GM12864 (cell line): ENCODE results near the gene COPA.

Experiments
- DNase-seq: peaks from one replicate; pipeline ENCODE4 v3.0.0-alpha.2; 2011; ENCODE audit warnings: low read depth
- H3K4me3 ChIP-seq: 2 replicates; pipeline ENCODE4 v1.5.1; 2011; ENCODE audit warnings: mild to moderate bottlenecking, low read depth, low read length, control low read depth
- TF ChIP-seq, protein P1 (sequence below): IDR thresholded peaks from 2 replicates; pipeline ENCODE4 v1.5.1; 2011; ENCODE audit warnings: low read depth, mild to moderate bottlenecking, moderate library complexity, low read length, control low read depth, inconsistent platforms; ENCODE audit errors: missing control alignments

COPA gene

DNA sequence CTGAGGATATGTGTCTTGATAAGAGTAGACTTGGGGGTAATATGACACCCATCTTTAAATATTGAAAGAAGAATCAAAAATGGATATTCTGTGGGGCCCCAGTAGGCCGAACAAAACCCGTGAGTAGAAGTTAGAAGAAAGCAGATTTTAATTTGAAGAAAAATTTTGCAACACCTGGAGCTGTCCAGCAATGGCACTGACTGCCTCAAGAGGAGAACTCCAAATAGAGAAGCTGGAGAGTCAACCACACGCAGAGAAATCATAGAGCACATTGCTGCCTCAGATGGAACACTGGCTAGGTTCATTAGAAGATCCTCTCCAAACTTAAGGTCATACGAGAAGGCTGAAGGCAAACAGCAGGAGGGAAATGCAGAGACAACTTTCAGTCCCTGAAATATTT is 30.6 kb upstream of the COPA start:
- no peak overlapping the region for H3K4me3 ChIP-seq
- TF ChIP-seq, protein P1, sequence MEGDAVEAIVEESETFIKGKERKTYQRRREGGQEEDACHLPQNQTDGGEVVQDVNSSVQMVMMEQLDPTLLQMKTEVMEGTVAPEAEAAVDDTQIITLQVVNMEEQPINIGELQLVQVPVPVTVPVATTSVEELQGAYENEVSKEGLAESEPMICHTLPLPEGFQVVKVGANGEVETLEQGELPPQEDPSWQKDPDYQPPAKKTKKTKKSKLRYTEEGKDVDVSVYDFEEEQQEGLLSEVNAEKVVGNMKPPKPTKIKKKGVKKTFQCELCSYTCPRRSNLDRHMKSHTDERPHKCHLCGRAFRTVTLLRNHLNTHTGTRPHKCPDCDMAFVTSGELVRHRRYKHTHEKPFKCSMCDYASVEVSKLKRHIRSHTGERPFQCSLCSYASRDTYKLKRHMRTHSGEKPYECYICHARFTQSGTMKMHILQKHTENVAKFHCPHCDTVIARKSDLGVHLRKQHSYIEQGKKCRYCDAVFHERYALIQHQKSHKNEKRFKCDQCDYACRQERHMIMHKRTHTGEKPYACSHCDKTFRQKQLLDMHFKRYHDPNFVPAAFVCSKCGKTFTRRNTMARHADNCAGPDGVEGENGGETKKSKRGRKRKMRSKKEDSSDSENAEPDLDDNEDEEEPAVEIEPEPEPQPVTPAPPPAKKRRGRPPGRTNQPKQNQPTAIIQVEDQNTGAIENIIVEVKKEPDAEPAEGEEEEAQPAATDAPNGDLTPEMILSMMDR: no peak
- no peak for DNase-seq

DNA sequence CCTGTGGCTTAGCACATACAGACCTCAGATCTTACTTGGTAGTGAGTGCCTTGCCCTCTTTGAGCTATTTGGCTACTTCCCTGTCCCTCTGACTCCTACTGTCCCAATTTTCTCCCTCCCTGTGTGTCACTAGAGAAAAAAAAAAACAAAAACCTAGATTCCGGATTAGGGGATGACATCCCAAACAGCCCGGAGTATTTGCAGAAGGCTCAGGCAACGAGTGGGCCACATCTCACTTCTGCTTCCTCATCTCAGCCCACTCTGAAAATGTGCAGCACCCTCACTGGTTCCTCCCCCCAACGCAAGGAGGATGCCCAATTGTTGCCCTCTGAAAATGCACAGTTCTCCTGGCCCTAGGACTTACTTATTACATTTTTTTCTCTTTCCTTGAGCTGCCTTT is 28.7 kb upstream of the COPA start:
- no peak overlapping the region for H3K4me3 ChIP-seq
- TF ChIP-seq, protein P1: no peak
- no peak for DNase-seq

DNA sequence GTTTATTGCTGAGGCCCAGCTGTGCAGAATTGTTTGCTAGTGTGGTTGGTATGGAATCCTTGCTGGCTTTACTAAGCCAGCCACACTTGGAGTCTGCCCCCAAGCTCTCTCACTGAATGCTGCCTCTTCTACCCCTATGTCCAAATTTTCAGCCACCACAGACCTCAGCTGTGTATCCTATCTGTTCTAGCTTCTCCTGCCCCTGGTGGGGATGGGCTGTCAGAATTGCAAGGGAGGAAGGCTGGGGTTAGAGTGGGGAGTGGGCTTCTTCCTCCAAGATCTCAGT is 28.2 kb upstream of the COPA start:
- TF ChIP-seq, protein P1: no peak
- no peak for DNase-seq
- no peak overlapping the region for H3K4me3 ChIP-seq

DNA sequence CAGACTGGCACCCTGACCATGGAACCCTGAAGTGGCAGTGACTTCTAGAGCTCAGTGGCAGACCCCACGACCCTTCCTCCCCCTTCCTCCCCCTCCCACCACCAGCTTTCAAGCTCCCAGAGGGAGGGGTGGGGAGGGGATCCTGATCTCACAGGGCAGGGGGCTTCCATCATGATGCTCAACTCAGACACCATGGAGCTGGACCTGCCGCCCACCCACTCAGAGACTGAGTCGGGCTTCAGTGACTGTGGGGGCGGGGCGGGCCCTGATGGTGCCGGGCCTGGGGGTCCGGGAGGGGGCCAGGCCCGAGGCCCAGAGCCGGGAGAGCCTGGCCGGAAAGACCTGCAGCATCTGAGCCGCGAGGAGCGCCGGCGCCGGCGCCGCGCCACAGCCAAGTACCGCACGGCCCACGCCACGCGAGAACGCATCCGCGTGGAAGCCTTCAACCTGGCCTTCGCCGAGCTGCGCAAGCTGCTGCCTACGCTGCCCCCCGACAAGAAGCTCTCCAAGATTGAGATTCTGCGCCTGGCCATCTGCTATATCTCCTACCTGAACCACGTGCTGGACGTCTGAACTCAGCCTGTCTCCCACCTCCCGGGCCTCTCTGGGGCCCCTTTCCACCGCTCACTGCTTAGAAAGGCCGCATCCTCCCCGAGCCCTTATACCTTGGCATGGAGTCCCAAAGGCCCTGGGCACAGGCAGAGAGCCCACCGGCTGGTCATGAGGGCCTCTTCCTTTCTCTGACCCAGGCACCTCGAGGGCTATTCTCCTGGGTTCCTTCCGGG is 27.7 kb upstream of the COPA start:
- DNase-seq: no peak
- no peak overlapping the region for H3K4me3 ChIP-seq
- TF ChIP-seq, protein P1: no peak

DNA sequence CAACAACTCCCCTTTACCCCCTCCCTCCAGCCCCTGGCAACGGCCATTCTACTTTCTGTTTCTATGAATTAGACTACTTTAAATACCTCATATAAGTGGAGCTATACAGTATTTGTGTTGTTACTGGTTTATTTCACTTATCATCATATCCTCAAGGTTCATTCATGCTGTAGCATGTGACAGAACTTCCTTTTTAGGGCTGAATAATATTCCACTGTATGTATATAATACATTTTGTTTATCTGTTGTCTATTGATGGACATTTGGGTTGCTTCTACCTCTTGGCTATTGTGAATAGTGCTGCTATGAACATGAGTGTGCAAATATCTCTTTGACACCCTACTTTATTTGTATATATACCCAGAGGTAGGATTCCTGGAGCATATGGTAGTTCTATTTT is 26.0 kb upstream of the COPA start:
- DNase-seq: no peak
- H3K4me3 ChIP-seq: no peak overlapping the region
- TF ChIP-seq, protein P1: no peak

DNA sequence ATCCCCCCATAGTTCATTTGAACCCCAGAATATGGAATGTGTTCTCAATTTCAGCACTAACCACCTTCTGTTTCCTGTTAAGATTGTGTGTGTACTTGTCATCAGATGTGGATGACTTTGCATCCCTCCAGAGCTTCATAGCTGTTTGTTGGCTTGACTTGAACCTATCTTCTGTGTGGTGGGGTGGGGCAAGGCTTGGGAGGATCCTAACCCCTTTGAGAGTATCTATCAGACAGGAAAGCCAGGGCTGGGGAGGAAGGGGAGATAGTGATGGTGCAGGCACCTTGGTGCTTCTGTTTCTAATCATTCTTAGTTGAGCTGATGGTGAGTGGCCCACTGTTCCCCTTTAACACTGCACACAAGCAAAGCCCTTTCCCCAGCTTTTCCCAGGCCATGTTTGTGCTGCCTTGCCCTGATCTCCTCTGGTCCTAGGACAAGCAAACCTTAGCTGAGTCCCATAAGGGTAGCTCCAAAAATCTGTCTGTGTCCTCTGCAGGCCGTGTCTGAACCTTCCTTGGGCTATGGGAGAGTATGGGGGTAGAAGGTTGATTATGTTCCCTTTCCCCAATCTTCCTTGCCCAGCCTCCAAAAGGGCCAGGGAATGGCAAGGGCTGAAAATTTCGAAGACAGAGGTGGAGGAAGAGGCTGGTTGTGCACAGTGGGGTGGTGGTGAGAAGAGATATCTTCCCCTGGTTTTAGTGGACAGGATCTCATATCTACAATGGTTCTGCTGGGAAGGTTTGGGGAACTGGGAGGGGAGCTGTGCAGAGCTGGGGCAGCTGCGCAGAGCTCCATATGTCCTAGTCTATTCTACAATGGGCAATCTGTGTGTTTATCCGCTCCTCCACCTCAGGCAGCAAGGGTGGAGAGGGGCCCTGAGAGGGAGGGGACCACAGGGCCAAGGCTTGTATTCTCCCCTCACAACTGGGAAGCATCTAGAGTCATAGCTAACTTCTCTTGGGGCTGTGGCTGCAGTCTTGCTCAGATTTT is 25.2 kb upstream of the COPA start:
- H3K4me3 ChIP-seq: no peak overlapping the region
- DNase-seq: no peak
- TF ChIP-seq, protein P1: no peak
